Skeletal muscle cell (primary cell): Measurements from ENCODE around the gene ABCC5.

ENCODE experiments used
- DNase-seq: peaks from one replicate; pipeline ENCODE4 v3.0.0-alpha.2; 2010; ENCODE audit warnings: low read depth
- H3K4me3 ChIP-seq: 2 replicates; pipeline ENCODE4 v1.5.1; 2011; ENCODE audit warnings: low read depth, mild to moderate bottlenecking, control low read depth, low read length, moderate library complexity

ABCC5 gene

DNA sequence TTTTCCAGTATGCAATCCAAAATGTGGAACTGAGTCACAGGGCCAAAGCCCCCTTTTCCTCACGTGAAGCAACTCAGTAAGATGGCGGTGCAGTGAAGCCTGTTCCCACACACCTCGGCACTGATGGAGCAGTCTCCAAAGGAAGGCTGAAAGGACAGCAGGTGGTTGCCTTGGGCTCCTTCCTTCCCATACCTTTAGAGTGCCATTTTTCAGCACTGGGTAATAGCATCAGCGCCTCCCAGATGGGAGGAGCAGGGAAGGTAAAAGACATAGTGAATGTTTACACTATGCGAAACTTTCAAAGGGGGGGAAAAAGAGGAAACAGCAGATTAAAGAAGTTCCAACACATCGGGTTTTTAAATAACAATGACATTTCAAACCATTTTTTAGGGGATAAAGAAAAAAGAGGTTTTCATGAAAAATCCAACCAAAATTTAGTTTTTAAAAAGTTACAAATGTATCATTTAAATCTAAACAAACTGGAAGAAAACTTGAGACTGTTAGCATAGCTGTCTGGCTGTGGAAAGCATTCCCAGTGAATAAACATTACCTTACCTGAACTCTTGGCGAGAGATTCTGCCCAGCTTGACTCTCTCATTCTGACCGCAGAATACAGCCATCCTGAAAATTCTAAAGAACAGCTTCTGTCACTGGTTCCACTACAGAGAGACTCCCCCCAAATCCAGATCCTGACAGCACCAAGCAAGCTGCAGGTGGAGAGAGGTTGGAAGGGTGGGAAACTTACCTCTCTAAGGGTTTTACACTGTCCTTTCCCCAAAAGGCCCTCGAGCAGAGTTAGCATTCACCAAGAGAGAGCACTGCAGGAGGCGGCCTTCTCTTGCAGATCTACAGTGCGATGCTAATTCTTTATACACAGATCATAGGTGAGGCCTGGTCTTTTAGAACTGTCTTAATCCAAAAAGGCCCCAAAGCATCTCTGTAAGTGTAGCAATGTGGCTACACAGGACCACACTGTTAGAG lies 32.6 kb downstream of the ABCC5 start:
- DNase-seq: no peak
- H3K4me3 ChIP-seq: no peak overlapping the region

DNA sequence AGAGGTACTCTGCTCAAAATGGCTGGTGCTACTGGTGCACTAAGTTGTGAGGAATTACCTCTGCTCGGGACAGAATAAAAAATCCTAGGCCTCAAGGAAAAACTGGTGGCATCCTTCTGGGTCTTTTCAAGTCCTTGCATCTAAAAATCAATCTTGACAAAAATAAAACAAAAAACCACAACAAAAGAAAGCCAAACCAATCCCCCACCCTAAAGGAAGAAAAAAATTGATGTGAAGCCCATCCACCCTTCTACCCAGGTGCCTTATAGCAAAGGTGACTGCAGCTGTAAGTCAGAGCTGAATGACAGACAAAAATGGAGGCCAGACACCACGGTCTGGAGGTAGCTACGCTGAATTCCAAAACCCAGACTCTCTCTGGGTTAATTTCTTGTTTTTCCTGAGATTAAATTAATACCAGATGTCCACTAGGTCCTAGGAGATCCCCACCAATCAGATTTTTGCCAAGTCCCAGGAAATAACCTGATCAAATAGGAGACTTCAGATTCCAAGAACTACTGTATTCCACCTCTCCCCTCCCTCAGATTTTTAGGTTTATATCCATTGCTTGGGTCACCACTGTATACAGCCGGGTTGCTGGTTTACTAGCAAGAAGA lies 33.5 kb downstream of the ABCC5 start:
- no peak overlapping the region for H3K4me3 ChIP-seq
- DNase-seq: no peak

DNA sequence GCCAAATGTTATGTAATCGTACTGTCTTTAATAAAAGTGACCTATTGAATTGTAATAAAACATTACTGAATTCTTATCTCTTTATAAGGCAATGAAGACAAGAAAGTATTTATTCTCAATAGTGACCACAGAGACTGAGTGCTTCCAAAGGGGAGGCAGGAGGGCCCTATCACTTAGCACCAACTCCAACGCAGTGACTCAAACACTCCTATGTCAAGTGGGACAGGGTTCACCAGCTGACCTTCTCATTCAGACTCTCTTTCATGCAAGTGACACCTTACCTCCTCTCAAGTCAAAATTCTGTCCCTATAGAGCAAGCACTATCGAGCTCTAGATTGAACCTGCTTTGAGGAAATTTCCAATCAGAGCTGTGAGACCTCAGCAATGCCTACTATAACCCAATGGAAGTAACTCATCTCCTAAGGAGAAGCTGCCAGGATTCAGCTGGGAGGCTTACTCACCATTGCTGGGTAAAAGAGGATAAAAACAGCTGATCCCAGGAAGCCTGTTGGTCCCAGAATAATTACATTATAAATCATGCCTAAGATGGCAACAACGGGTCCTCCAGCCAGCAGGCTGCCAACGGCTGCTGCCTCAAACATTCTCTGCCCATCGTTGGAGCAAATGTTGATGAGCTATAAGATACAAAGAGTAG lies 35.6 kb downstream of the ABCC5 start:
- no peak overlapping the region for H3K4me3 ChIP-seq
- DNase-seq: no peak

- no peak overlapping the region for H3K4me3 ChIP-seq
- DNase-seq: peak; percentile 78
These were observed 37.3 kb downstream of the ABCC5 start for GRCh38 chr3:183980403-183980802.

DNA sequence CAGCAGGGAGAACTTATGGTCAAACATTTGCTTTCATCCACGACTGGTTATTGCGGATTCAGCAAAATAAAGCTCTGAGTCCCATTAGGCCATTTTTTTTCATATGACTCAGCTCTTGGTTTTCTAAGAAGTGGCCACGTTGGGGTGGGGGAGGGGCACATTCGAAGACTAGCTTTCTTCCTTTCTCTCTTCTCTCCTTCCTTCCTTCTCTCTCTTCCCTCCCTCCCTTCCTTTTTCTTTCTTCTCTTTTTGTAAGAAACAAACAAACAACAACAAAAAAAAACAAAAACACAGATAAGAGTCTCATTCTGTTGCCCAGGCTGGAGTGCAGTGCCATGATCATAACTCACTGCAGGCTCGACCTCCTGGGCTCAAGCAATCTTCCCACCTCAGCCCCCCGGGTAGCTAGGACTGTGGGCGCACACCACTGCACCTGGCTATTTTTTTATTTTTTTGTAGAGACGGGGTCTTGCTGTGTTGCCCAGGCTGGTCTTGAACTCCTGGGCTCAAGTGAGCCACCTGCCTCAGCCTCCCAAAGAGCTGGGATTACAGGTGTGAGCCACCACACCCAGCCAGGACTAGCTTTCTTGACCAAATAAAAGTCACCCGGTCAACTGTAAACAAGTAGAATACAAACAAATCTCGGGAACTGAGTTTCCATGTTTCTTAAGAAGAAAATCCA lies 41.6 kb downstream of the ABCC5 start:
- no peak overlapping the region for H3K4me3 ChIP-seq
- DNase-seq: no peak

DNA sequence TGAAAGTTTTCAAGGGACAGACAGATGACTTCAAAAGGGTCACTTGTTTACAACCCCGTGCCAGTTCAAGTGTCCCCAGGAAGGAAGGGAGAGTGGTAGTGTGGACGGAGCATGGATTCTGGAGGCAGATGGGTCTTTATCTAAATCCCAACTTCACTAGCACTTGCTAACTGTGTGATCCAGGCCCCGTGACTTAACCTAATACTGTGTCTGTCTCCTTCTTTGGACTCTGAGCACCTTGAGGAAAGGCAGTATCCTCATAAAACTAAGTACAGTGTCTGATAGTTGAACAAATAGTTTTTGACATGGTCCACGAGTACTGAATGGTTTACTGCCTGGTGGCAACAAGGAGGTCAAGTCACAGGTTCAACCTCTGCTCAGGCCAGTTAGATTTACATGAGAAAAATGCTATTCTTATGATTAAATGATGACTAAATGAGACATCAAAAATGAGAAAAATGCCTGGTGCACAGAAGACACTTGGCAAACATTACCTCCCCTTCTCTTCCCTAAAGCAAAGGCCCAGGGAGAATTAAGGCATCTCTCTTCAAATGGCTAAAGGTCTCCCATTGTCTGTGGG lies 48.9 kb downstream of the ABCC5 start:
- no peak overlapping the region for H3K4me3 ChIP-seq
- no peak for DNase-seq

DNA sequence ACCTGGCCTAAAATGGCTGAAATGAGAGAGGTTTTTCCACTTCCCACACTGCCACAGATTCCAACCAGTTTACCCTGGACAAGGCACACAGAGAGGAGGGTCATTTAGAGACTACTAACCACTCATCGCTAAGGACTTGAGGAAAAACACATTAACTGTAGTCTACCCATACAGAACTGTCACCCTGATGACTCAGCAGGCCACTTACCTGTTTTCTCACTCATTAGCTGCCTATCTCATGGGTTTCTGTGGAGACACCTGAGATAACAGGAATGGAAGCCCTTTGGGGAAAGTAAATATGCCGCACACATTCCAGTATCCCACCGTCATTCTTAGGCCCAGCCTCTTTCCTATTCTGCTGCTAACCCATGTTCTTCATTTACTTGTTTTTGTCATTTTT lies 50.0 kb downstream of the ABCC5 start:
- DNase-seq: no peak
- H3K4me3 ChIP-seq: no peak overlapping the region

- H3K4me3 ChIP-seq: no peak overlapping the region
- no peak for DNase-seq
These were observed 51.3 kb downstream of the ABCC5 start for GRCh38 chr3:183966361-183966791.

- no peak for DNase-seq
- H3K4me3 ChIP-seq: no peak overlapping the region
These were observed 54.9 kb downstream of the ABCC5 start for GRCh38 chr3:183962807-183963206.

- no peak overlapping the region for H3K4me3 ChIP-seq
- no peak for DNase-seq
These were observed 58.5 kb downstream of the ABCC5 start for GRCh38 chr3:183959214-183959613.

DNA sequence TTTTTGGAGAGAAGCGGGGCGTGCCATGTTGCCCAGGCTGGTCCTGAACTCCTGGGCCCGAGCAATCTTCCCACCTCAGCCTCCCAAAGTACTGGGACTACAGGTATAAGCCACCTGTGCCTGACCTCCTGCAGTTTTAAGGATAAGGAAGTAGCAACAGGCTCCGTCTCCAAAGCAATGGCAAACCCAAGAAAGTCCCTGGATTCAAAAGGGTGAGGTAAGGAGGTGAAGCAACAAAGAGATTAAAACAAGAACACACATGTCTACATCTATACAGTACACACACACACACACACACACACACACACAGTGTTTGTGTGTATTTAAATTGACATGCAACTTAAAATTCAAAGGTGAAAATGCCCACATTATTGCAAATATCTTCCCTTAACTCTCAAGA lies 58.9 kb downstream of the ABCC5 start:
- no peak for DNase-seq
- no peak overlapping the region for H3K4me3 ChIP-seq

- no peak overlapping the region for H3K4me3 ChIP-seq
- DNase-seq: no peak
These were observed 59.5 kb downstream of the ABCC5 start for GRCh38 chr3:183958226-183958625.

- no peak overlapping the region for H3K4me3 ChIP-seq
- DNase-seq: no peak
These were observed 62.8 kb downstream of the ABCC5 start for GRCh38 chr3:183954875-183955274.

GRCh38 chr3:183953471-183954070 lies 64.1 kb downstream of the ABCC5 start:
- no peak for DNase-seq
- H3K4me3 ChIP-seq: no peak overlapping the region

DNA sequence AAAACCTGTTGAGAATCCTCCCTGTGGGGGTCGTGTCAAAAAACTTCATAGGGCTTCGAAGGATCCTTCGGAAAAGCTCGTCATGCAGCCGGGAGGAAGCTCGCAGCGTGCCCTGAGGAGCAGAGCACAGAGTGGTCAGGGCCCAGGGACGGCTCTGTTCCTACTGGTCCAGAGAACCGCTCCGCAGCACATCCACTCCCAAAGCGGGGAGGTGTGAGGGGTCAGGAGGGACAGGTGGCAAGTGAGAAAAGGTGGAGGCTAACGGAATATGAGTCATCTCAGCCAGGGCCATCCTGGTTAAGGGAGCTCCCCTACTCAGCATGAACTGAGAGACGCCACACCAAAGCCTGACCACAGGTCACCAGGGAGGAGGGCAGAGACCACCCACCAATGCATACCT lies 66.2 kb downstream of the ABCC5 start:
- DNase-seq: no peak
- H3K4me3 ChIP-seq: no peak overlapping the region

DNA sequence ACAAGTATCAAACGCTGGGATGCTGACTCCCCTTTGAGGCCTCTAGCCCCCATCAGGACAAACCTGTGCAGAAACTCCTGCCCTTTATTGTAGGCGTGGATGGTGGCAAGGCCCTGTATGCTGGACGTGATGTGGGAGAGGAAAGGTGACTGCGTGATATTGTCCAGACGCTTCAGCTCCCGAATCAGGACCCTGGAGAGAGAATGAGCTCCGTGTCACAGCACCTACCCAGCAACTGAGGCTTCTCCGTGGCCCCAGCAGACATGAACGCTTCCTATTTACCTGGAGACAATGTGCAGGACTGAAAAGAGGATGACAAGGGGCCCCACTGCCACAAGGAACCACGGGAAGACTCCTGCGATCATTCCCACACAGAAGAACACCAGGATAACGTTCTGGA lies 68.0 kb downstream of the ABCC5 start:
- DNase-seq: no peak
- no peak overlapping the region for H3K4me3 ChIP-seq

DNA sequence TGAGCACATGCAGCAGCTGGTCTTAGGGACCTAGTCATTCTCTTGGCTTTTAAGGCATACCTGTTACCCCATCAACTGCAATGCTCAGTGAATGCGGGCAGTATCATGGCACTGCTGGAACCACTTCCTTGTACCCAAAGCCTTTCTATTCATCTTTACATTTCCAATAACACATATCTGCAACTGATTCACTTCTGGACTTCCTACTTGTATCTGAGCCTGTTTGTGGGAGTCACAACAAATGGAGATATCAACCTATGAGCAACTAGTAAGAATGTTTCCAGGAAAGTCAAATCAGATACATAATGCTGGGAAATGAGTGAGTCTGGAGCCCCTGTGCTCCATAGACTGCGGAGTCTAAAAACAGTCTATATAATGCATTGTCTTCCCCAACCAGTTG lies 71.6 kb downstream of the ABCC5 start:
- no peak overlapping the region for H3K4me3 ChIP-seq
- no peak for DNase-seq

GRCh38 chr3:183944775-183945174 lies 72.9 kb downstream of the ABCC5 start:
- no peak overlapping the region for H3K4me3 ChIP-seq

GRCh38 chr3:183943739-183944138 lies 73.9 kb downstream of the ABCC5 start:
- H3K4me3 ChIP-seq: no peak overlapping the region
- DNase-seq: no peak

More at GRCh38 chr3:183944775-183945174, 72.9 kb downstream of the ABCC5 start:
- no peak for DNase-seq
